NB4 (cell line): Measurements from ENCODE around the gene C16orf82.

Source experiments
- DNase-seq: peaks from one replicate; pipeline ENCODE4 v3.0.0; 2010; ENCODE audit warnings: low read depth
- H3K4me3 ChIP-seq: one replicate; pipeline ENCODE4 v1.5.1; 2011; ENCODE audit warnings: mild to moderate bottlenecking, low read depth, low read length, moderate library complexity
- CTCF ChIP-seq: IDR thresholded peaks from one replicate; pipeline ENCODE4 v1.5.1; 2012; ENCODE audit warnings: low read depth, low read length
- MAX ChIP-seq: IDR thresholded peaks from 2 replicates; pipeline ENCODE4 v1.6.1; 2011; ENCODE audit warnings: low read depth, low read length
- MYC ChIP-seq: IDR thresholded peaks from 2 replicates; pipeline ENCODE4 v1.6.1; 2011; ENCODE audit warnings: low read depth, low read length
- POLR2A ChIP-seq: IDR thresholded peaks from 2 replicates; pipeline ENCODE4 v1.6.1; 2011; ENCODE audit warnings: mild to moderate bottlenecking; ENCODE audit not compliant: insufficient read length; ENCODE audit errors: extremely low read depth

Gene C16orf82

GRCh38 chr16:27109666-27110523 is 43.2 kb downstream of the C16orf82 start:
- H3K4me3 ChIP-seq = no peak overlapping the region
- peak; percentile 64 for DNase-seq
- TF ChIP-seq MYC (peak; percentile 9; the same call in 1 of the 2 replicates), CTCF (peak; percentile 46), POLR2A (no peak)

DNA sequence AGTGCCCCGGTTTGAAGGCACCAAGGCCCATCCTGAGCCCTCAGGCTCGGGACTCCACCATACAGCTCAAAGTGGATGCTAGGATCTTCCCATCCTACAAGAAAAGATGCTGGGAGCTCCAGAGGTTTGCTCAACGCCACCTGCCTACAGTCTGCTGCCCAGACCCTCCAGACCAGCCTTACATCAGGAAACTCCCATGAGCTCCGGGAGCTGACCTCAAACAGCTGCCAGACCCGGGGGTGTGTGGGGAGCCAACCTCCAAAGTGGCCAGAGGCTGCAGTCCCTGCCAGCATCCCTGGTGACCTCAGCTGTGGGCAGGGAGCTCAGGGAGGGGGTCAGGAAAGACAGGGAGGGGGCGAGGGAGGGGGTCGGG is 43.8 kb downstream of the C16orf82 start:
- DNase-seq = no peak
- no peak for TF ChIP-seq CTCF
- no peak for TF ChIP-seq POLR2A
- TF ChIP-seq MAX = no peak
- TF ChIP-seq MYC = no peak
- no peak overlapping the region for H3K4me3 ChIP-seq

DNA sequence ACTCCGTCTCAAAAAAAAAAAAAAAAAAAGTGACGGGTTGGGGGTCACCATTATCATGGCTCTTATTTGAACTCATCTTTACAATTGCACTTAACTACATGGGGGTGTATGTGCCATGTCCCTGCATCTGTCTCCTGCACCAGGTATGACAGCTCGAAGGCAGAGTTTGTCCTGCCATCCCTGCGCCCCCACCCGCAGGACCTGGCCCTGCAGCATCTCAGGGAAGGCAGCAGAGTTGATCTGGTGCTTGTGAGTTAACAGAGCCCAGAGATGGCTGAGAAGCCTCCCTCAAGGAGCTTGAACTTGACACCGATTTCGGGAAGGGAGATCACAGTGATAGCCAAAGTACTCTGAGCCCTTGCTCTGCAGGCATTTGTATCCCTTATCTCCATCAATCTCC is 44.8 kb downstream of the C16orf82 start:
- H3K4me3 ChIP-seq = no peak overlapping the region
- TF ChIP-seq MAX (no peak), MYC (no peak), CTCF (no peak), POLR2A (no peak)
- DNase-seq = no peak

- no peak overlapping the region for H3K4me3 ChIP-seq
- DNase-seq = no peak
- TF ChIP-seq CTCF = no peak
- no peak for TF ChIP-seq POLR2A
- TF ChIP-seq MYC = no peak
- TF ChIP-seq MAX = no peak
These were observed 45.5 kb downstream of the C16orf82 start for GRCh38 chr16:27112093-27112811.

DNA sequence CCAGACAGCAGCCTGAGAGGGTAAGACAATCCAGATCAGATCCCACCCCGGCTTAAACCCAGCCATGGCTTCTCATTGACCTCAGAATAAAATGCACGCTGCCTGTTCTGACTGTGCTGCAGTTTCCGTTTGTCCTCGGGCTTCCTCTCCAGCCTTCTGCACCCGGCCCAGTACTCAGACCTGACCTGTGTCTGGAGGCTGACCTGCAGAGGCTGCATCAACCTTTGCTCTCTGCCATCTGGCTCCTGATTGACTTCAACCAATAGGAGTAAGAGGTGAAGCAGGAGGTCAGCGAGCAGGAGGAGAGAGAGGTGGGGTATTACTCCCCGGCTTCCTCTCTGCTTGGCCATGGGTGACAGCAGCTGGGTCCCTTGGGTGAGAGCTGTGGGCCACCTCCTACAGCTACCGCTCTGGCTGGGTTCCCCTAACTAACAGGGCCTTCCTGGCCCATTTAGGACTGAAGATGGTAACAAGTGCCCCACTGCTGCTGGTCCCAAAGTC is 46.7 kb downstream of the C16orf82 start:
- no peak for TF ChIP-seq CTCF
- no peak for TF ChIP-seq MYC
- no peak for TF ChIP-seq MAX
- TF ChIP-seq POLR2A = no peak
- no peak overlapping the region for H3K4me3 ChIP-seq
- no peak for DNase-seq

DNA sequence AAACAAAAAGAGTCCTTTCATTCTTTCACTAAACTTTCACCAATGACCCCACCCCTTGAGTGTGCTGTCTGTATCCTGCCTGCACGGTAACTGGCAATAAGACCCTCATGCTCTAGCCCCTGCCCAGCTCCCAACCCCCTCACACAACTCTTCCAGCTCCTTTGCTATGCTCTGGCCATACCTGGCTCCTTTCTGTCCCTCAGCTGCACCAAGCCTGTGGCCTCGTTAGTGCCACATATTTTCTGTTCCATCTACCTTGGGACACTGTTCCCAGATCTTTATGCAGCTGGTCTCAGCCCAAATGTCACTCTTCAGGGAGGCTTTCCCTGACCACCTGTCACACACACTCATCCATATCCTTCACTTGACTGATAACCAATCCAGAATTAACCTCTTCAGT is 47.3 kb downstream of the C16orf82 start:
- no peak for TF ChIP-seq MYC
- TF ChIP-seq CTCF = no peak
- no peak for TF ChIP-seq POLR2A
- TF ChIP-seq MAX = no peak
- DNase-seq = no peak
- H3K4me3 ChIP-seq = no peak overlapping the region
